ENCODE results near the gene RPS19. TPM values are rescaled to one million over a fixed set of nuclear protein-coding genes. Genes with fewer than 3 reads are reported as not detected.

The RPS19 gene
- total RNA-seq, 1 experiment from 2014 or later = 3,297 TPM

GRCh38 chr19:41894350-41894749 is 34.3 kb downstream of the RPS19 start:
- BruUV-seq (replicated peaks) = no TSS peak
- DNase-seq = no peak
- no peak overlapping the region for H3K4me3 ChIP-seq (ENCODE audit: low read depth, low read length)
- POLR2A ChIA-PET = no interaction called here
- Mint-ChIP-seq H3K9me3 (ENCODE audit: unreplicated experiment) (no peaks in the 10 kb centered on the region), H3K27me3 (ENCODE audit: insufficient read depth, unreplicated experiment) (no peaks in the 10 kb centered on the region), H3K4me3 (ENCODE audit: unreplicated experiment) (no peak overlapping the region), H3K27ac (ENCODE audit: unreplicated experiment) (no peak overlapping the region), H3K36me3 (ENCODE audit: insufficient read depth, unreplicated experiment) (peaks cover 35% of the 10 kb centered on the region), H3K4me1 (ENCODE audit: low read depth, unreplicated experiment) (peaks cover 7% of the 10 kb centered on the region)
- no peaks in the 10 kb centered on the region for H3K27me3 ChIP-seq (replicated peaks; ENCODE audit: control insufficient read depth, insufficient read depth, low read length)
- no peaks in the 10 kb centered on the region for H3K9me3 ChIP-seq
- H3K4me1 ChIP-seq = peaks cover 5% of the 10 kb centered on the region; the same call in 1 of the 2 replicates
- H3K36me3 ChIP-seq (ENCODE audit: control insufficient read depth, insufficient read depth, low read length) = peaks cover 2% of the 10 kb centered on the region; the same call in 1 of the 2 replicates
- intact Hi-C loops (cut with micrococcal nuclease; ENCODE audit: unreplicated experiment) = no loop called here
- CTCF ChIA-PET = no interaction called here
- no peak for TF ChIP-seq CTCF (IDR thresholded peaks at IDR 0.05; ENCODE audit: insufficient read depth in 1 of 2, low read depth in 1 of 2, low read length in 1 of 2, severe bottlenecking in 1 of 2, unreplicated experiment in 1 of 2)

GRCh38 chr19:41895745-41896580 is 35.9 kb downstream of the RPS19 start:
- no peaks in the 10 kb centered on the region for H3K9me3 Mint-ChIP-seq (ENCODE audit: unreplicated experiment)
- intact Hi-C loops (cut with micrococcal nuclease; ENCODE audit: unreplicated experiment) = no loop called here
- Histone ChIP-seq H3K4me3 (ENCODE audit: low read depth, low read length) (no peak overlapping the region), H3K4me1 (peaks cover 5% of the 10 kb centered on the region; the same call in 1 of the 2 replicates), H3K9me3 (no peaks in the 10 kb centered on the region), H3K36me3 (ENCODE audit: control insufficient read depth, insufficient read depth, low read length) (peaks cover 2% of the 10 kb centered on the region; the same call in 1 of the 2 replicates), H3K27me3 (replicated peaks; ENCODE audit: control insufficient read depth, insufficient read depth, low read length) (no peaks in the 10 kb centered on the region)
- peak; percentile 43 to 62 for TF ChIP-seq CTCF (IDR thresholded peaks at IDR 0.05; ENCODE audit: insufficient read depth in 1 of 2, low read depth in 1 of 2, low read length in 1 of 2, severe bottlenecking in 1 of 2, unreplicated experiment in 1 of 2)
- H3K27ac Mint-ChIP-seq (ENCODE audit: unreplicated experiment) = no peak overlapping the region
- BruUV-seq (replicated peaks) = no TSS peak
- H3K27me3 Mint-ChIP-seq (ENCODE audit: insufficient read depth, unreplicated experiment) = no peaks in the 10 kb centered on the region
- ChIA-PET CTCF (no interaction called here), POLR2A (no interaction called here)
- peaks cover 36% of the 10 kb centered on the region for H3K36me3 Mint-ChIP-seq (ENCODE audit: insufficient read depth, unreplicated experiment)
- peaks cover 7% of the 10 kb centered on the region for H3K4me1 Mint-ChIP-seq (ENCODE audit: low read depth, unreplicated experiment)
- H3K4me3 Mint-ChIP-seq (ENCODE audit: unreplicated experiment) = no peak overlapping the region
- DNase-seq = no peak

- Mint-ChIP-seq H3K27ac (ENCODE audit: unreplicated experiment) (no peak overlapping the region), H3K36me3 (ENCODE audit: insufficient read depth, unreplicated experiment) (peaks cover 35% of the 10 kb centered on the region), H3K4me1 (ENCODE audit: low read depth, unreplicated experiment) (peaks cover 7% of the 10 kb centered on the region), H3K27me3 (ENCODE audit: insufficient read depth, unreplicated experiment) (no peaks in the 10 kb centered on the region), H3K4me3 (ENCODE audit: unreplicated experiment) (no peak overlapping the region), H3K9me3 (ENCODE audit: unreplicated experiment) (no peaks in the 10 kb centered on the region)
- TF ChIP-seq CTCF (IDR thresholded peaks at IDR 0.05; ENCODE audit: insufficient read depth in 1 of 2, low read depth in 1 of 2, low read length in 1 of 2, severe bottlenecking in 1 of 2, unreplicated experiment in 1 of 2) = no peak
- Histone ChIP-seq H3K4me1 (peaks cover 5% of the 10 kb centered on the region; the same call in 1 of the 2 replicates), H3K36me3 (ENCODE audit: control insufficient read depth, insufficient read depth, low read length) (peaks cover 2% of the 10 kb centered on the region; the same call in 1 of the 2 replicates), H3K4me3 (ENCODE audit: low read depth, low read length) (no peak overlapping the region), H3K9me3 (no peaks in the 10 kb centered on the region), H3K27me3 (replicated peaks; ENCODE audit: control insufficient read depth, insufficient read depth, low read length) (no peaks in the 10 kb centered on the region)
- intact Hi-C loops (cut with micrococcal nuclease; ENCODE audit: unreplicated experiment) = no loop called here
- DNase-seq = no peak
- ChIA-PET POLR2A (no interaction called here), CTCF (no interaction called here)
- BruUV-seq (replicated peaks) = no TSS peak
These were observed 36.5 kb downstream of the RPS19 start for GRCh38 chr19:41896581-41896942.

All from Caco-2 (cell line).